HEK293 (cell line): Measurements from ENCODE around the gene ZNF154.

Source experiments
- GLIS2 ChIP-seq: fragments of 450-650 bp; formaldehyde crosslinking; IDR thresholded peaks from 2 replicates; pipeline ENCODE4 v1.5.1; 2016; ENCODE audit warnings: missing biosample characterization, missing genetic modification characterization
- HOXD13 ChIP-seq: sonication (generic); formaldehyde crosslinking; IDR thresholded peaks from 2 replicates; pipeline ENCODE4 v1.8.0; 2022; ENCODE audit warnings: missing genetic modification reagents, borderline replicate concordance
- KLF16 ChIP-seq: fragments of 450-650 bp; formaldehyde crosslinking; IDR thresholded peaks from 2 replicates; pipeline ENCODE4 v1.5.1; 2017; ENCODE audit warnings: missing biosample characterization, missing genetic modification characterization
- SP7 ChIP-seq: fragments of 450-650 bp; formaldehyde crosslinking; IDR thresholded peaks from 2 replicates; pipeline ENCODE4 v1.5.1; 2016; ENCODE audit warnings: missing biosample characterization, missing genetic modification characterization
- ZEB2 ChIP-seq: fragments of 450-650 bp; formaldehyde crosslinking; IDR thresholded peaks from 2 replicates; pipeline ENCODE4 v1.5.1; 2016; ENCODE audit warnings: missing biosample characterization, missing genetic modification characterization
- ZFP37 ChIP-seq: fragments of 450-650 bp; formaldehyde crosslinking; IDR thresholded peaks from 2 replicates; pipeline ENCODE4 v1.5.1; 2016; ENCODE audit warnings: missing biosample characterization, missing genetic modification characterization
- ZNF202 ChIP-seq: fragments of 450-650 bp; formaldehyde crosslinking; IDR thresholded peaks from 2 replicates; pipeline ENCODE4 v1.5.1; 2016; ENCODE audit warnings: missing biosample characterization, missing genetic modification characterization, borderline replicate concordance
- ZNF221 ChIP-seq: fragments of 450-650 bp; formaldehyde crosslinking; IDR thresholded peaks from 2 replicates; pipeline ENCODE4 v1.5.1; 2017; ENCODE audit warnings: missing biosample characterization, missing genetic modification characterization, borderline replicate concordance
- ZNF433 ChIP-seq: fragments of 450-650 bp; formaldehyde crosslinking; IDR thresholded peaks from 2 replicates; pipeline ENCODE4 v1.5.1; 2016; ENCODE audit warnings: missing biosample characterization, missing genetic modification characterization, low read depth
- ZNF473 ChIP-seq: fragments of 450-650 bp; formaldehyde crosslinking; IDR thresholded peaks from 2 replicates; pipeline ENCODE4 v1.5.1; 2017; ENCODE audit warnings: missing biosample characterization, missing genetic modification characterization
- ZNF549 ChIP-seq: fragments of 450-650 bp; IDR thresholded peaks from 2 replicates; pipeline ENCODE4 v1.5.1; 2018; ENCODE audit warnings: missing biosample characterization, missing genetic modification characterization, mild to moderate bottlenecking, inconsistent platforms, moderate library complexity
- ZNF621 ChIP-seq: fragments of 450-650 bp; formaldehyde crosslinking; IDR thresholded peaks from 2 replicates; pipeline ENCODE4 v1.5.1; 2017; ENCODE audit warnings: missing biosample characterization, missing genetic modification characterization
- ZNF629 ChIP-seq: fragments of 450-650 bp; formaldehyde crosslinking; IDR thresholded peaks from 2 replicates; pipeline ENCODE4 v1.5.1; 2017; ENCODE audit warnings: missing biosample characterization, missing genetic modification characterization
- ZNF777 ChIP-seq: fragments of 450-650 bp; formaldehyde crosslinking; IDR thresholded peaks from 2 replicates; pipeline ENCODE4 v1.5.1; 2017; ENCODE audit warnings: missing biosample characterization, missing genetic modification characterization, borderline replicate concordance
- TF ChIP-seq, protein P1 (sequence below): fragments of 450-650 bp; formaldehyde crosslinking; IDR thresholded peaks from 2 replicates; pipeline ENCODE4 v1.5.1; 2016; ENCODE audit warnings: missing biosample characterization, missing genetic modification characterization
- TF ChIP-seq, protein P2 (sequence below): fragments of 450-650 bp; formaldehyde crosslinking; IDR thresholded peaks from 2 replicates; pipeline ENCODE4 v1.5.1; 2016; ENCODE audit warnings: missing biosample characterization, missing genetic modification characterization
- TF ChIP-seq, protein P3 (sequence below): fragments of 450-650 bp; formaldehyde crosslinking; IDR thresholded peaks from 2 replicates; pipeline ENCODE4 v1.5.1; 2017; ENCODE audit warnings: missing biosample characterization, missing genetic modification characterization
- TF ChIP-seq, protein P4 (sequence below): fragments of 450-650 bp; formaldehyde crosslinking; conservative IDR thresholded peaks from 2 replicates; pipeline ENCODE4 v1.5.1; 2016; ENCODE audit warnings: low read depth, missing biosample characterization, missing genetic modification characterization
- TF ChIP-seq, protein P5 (sequence below): fragments of 450-650 bp; formaldehyde crosslinking; optimal IDR thresholded peaks from 2 replicates; pipeline ENCODE3; 2016; ENCODE audit warnings: missing biosample characterization, mild to moderate bottlenecking, missing genetic modification characterization

Gene ZNF154

DNA sequence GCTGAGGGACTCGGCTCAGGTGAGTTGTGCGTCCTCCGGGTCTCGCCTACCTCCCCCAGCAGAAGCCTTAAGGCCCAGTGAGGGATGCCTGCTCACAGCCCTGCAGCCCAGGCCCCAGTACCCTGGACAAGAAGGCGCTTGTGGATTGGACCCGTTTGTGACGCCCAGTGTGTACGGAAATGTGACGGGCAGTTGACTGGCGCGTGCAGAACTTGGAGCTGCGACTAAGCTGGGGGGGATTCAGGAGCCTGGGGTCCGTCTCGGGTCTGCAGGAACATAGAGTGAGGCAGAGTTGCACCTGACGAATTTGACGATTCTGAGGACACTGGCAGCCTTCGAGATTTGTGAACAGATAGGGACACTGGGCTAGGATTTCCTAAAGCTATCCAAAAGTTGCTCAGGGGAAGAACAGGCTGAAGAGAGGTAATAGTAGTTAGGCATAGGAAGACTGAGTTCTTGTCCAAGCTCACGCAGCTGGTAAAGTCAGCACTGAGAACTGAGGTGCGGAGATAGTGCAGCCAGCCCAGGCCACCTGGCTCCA lies 26.7 kb downstream of the ZNF154 start (continued):
- TF ChIP-seq, protein P1, sequence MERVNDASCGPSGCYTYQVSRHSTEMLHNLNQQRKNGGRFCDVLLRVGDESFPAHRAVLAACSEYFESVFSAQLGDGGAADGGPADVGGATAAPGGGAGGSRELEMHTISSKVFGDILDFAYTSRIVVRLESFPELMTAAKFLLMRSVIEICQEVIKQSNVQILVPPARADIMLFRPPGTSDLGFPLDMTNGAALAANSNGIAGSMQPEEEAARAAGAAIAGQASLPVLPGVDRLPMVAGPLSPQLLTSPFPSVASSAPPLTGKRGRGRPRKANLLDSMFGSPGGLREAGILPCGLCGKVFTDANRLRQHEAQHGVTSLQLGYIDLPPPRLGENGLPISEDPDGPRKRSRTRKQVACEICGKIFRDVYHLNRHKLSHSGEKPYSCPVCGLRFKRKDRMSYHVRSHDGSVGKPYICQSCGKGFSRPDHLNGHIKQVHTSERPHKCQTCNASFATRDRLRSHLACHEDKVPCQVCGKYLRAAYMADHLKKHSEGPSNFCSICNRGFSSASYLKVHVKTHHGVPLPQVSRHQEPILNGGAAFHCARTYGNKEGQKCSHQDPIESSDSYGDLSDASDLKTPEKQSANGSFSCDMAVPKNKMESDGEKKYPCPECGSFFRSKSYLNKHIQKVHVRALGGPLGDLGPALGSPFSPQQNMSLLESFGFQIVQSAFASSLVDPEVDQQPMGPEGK (tag by site-specific recombination): no peak
- TF ChIP-seq HOXD13 (CRISPR knock-in tag) (0 out of 2 replicates have a peak, but pooled peaks have one; percentile 0), ZNF473 (tag by site-specific recombination) (no peak), ZNF221 (tag by site-specific recombination) (no peak), ZNF549 (tag by site-specific recombination) (no peak), ZEB2 (no peak), ZNF202 (tag by site-specific recombination) (no peak), ZFP37 (tag by site-specific recombination) (peak; percentile 87; the same call in 1 of the 2 replicates), ZNF777 (no peak), GLIS2 (tag by site-specific recombination) (no peak), SP7 (tag by site-specific recombination) (no peak; the same call in 1 of the 2 replicates), ZNF621 (no peak), ZNF433 (tag by site-specific recombination) (no peak), KLF16 (tag by site-specific recombination) (no peak), ZNF629 (no peak)
- TF ChIP-seq, protein P2, sequence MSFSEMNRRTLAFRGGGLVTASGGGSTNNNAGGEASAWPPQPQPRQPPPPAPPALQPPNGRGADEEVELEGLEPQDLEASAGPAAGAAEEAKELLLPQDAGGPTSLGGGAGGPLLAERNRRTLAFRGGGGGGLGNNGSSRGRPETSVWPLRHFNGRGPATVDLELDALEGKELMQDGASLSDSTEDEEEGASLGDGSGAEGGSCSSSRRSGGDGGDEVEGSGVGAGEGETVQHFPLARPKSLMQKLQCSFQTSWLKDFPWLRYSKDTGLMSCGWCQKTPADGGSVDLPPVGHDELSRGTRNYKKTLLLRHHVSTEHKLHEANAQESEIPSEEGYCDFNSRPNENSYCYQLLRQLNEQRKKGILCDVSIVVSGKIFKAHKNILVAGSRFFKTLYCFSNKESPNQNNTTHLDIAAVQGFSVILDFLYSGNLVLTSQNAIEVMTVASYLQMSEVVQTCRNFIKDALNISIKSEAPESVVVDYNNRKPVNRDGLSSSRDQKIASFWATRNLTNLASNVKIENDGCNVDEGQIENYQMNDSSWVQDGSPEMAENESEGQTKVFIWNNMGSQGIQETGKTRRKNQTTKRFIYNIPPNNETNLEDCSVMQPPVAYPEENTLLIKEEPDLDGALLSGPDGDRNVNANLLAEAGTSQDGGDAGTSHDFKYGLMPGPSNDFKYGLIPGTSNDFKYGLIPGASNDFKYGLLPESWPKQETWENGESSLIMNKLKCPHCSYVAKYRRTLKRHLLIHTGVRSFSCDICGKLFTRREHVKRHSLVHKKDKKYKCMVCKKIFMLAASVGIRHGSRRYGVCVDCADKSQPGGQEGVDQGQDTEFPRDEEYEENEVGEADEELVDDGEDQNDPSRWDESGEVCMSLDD (tag by site-specific recombination): no peak
- TF ChIP-seq, protein P3, sequence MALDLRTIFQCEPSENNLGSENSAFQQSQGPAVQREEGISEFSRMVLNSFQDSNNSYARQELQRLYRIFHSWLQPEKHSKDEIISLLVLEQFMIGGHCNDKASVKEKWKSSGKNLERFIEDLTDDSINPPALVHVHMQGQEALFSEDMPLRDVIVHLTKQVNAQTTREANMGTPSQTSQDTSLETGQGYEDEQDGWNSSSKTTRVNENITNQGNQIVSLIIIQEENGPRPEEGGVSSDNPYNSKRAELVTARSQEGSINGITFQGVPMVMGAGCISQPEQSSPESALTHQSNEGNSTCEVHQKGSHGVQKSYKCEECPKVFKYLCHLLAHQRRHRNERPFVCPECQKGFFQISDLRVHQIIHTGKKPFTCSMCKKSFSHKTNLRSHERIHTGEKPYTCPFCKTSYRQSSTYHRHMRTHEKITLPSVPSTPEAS (tag by site-specific recombination): 0 out of 2 replicates have a peak, but pooled peaks have one; percentile 0
- TF ChIP-seq, protein P4, sequence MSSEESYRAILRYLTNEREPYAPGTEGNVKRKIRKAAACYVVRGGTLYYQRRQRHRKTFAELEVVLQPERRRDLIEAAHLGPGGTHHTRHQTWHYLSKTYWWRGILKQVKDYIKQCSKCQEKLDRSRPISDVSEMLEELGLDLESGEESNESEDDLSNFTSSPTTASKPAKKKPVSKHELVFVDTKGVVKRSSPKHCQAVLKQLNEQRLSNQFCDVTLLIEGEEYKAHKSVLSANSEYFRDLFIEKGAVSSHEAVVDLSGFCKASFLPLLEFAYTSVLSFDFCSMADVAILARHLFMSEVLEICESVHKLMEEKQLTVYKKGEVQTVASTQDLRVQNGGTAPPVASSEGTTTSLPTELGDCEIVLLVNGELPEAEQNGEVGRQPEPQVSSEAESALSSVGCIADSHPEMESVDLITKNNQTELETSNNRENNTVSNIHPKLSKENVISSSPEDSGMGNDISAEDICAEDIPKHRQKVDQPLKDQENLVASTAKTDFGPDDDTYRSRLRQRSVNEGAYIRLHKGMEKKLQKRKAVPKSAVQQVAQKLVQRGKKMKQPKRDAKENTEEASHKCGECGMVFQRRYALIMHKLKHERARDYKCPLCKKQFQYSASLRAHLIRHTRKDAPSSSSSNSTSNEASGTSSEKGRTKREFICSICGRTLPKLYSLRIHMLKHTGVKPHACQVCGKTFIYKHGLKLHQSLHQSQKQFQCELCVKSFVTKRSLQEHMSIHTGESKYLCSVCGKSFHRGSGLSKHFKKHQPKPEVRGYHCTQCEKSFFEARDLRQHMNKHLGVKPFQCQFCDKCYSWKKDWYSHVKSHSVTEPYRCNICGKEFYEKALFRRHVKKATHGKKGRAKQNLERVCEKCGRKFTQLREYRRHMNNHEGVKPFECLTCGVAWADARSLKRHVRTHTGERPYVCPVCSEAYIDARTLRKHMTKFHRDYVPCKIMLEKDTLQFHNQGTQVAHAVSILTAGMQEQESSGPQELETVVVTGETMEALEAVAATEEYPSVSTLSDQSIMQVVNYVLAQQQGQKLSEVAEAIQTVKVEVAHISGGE (tag by site-specific recombination): peak; percentile 13; the same call in 1 of the 2 replicates
- TF ChIP-seq, protein P5, sequence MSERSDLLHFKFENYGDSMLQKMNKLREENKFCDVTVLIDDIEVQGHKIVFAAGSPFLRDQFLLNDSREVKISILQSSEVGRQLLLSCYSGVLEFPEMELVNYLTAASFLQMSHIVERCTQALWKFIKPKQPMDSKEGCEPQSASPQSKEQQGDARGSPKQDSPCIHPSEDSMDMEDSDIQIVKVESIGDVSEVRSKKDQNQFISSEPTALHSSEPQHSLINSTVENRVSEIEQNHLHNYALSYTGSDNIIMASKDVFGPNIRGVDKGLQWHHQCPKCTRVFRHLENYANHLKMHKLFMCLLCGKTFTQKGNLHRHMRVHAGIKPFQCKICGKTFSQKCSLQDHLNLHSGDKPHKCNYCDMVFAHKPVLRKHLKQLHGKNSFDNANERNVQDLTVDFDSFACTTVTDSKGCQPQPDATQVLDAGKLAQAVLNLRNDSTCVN: peak; percentile 17
- TF ChIP-seq, all 188 proteins: peak for 8
